Urinary bladder (tissue), 4 donors: ENCODE data around the gene RNASEH1. TPM values are rescaled to one million over a fixed set of nuclear protein-coding genes. Genes with fewer than 3 reads are reported as not detected.

Experiments used
- DNase-seq: peaks from one replicate; pipeline ENCODE4 v3.0.0-alpha.2; 2015; ENCODE audit errors: extremely low spot score
- H3K27ac ChIP-seq: one replicate; pipeline ENCODE4 v1.5.1; 2013; ENCODE audit warnings: low read depth, mild to moderate bottlenecking, moderate library complexity
- H3K36me3 ChIP-seq: one replicate; pipeline ENCODE4 v1.6.1; 2013; ENCODE audit warnings: mild to moderate bottlenecking, moderate library complexity; ENCODE audit not compliant: insufficient read depth
- H3K4me1 ChIP-seq: one replicate; pipeline ENCODE4 v1.6.1; 2013; ENCODE audit warnings: mild to moderate bottlenecking, moderate library complexity; ENCODE audit not compliant: insufficient read depth
- H3K4me3 ChIP-seq: one replicate; pipeline ENCODE4 v1.5.1; 2013; ENCODE audit warnings: low read depth, low read length
- WGBS: extraction: QIAGEN DNeasy Blood & Tissue Kit; methylation state at CpG from one replicate; pipeline ENCODE4 v1.1.7; 2013; 5-methylcytosine and 5-hydroxymethylcytosine counted together
- polyA plus RNA-seq: library from polyadenylated mRNA; stranded (reverse); fragments of 200-250 nt; gene quantifications from one replicate; pipeline ENCODE4 v1.2.3, GENCODE V29; 2013
- total RNA-seq: library from RNA; depleted of rRNA; stranded (reverse); fragments of >200 nt; gene quantifications from one replicate; pipeline ENCODE4 v1.2.3, GENCODE V29; 2014
- donor health status: healthy with polysubstance abuse.
- donor health status: healthy.

The RNASEH1 gene, protein sequence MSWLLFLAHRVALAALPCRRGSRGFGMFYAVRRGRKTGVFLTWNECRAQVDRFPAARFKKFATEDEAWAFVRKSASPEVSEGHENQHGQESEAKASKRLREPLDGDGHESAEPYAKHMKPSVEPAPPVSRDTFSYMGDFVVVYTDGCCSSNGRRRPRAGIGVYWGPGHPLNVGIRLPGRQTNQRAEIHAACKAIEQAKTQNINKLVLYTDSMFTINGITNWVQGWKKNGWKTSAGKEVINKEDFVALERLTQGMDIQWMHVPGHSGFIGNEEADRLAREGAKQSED
- total RNA-seq (18.1 TPM), polyA plus RNA-seq (22.2 TPM)

DNA sequence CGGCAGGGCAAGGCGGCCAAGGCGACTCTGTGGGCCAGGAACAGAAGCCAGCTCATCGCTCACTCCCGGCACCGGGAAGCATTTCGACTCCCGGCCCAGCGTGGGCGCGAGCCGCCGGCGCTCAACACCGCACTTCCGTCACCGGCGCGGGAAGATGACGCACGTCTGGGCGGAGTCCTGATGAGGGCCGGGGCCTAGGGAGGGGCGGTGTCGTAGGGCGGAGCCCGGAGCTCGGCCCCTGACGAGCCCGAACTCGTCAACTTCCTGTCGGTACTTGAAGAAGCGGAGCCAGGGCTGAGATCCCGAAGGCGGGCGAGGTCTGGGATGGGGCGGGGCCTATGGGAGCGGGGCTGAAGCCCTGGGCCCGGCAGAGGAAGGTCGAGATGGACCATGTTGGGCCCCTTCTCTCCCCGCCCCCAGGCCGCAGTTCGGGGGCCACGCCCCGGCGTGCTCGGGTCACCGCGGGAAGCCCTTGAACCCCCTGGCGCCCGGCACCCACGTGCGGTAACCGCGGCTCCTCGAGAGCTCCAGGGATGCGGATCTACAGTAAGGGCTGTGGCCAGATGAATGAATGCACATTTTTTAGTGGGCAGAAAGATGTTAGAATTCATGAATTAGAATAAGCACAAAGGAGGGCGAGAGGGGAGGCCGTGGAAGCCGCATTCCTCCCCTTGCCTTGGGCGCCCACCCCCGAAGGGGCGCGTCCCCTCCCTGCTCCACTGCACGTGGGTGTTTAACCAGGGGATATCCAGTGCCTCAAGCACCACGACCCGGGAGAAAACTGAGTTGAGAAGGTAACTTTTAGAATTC is at the start of gene RNASEH1:
Gene RNASEH1 (minus strand): TSS at position 129 of the 810 bp plus-strand sequence. CDS start 73 bp downstream, at position 56.
- no peaks in the 10 kb centered on the region for H3K36me3 ChIP-seq
- WGBS = under 1% methylated on average over 67 of the region's 67 CpGs
- peak; percentile 94 for DNase-seq
- peak within 1 kb of the TSS; percentile 90 for H3K27ac ChIP-seq
- H3K4me1 ChIP-seq = no peaks in the 10 kb centered on the region
- H3K4me3 ChIP-seq = peak within 1 kb of the TSS; percentile 93

DNA sequence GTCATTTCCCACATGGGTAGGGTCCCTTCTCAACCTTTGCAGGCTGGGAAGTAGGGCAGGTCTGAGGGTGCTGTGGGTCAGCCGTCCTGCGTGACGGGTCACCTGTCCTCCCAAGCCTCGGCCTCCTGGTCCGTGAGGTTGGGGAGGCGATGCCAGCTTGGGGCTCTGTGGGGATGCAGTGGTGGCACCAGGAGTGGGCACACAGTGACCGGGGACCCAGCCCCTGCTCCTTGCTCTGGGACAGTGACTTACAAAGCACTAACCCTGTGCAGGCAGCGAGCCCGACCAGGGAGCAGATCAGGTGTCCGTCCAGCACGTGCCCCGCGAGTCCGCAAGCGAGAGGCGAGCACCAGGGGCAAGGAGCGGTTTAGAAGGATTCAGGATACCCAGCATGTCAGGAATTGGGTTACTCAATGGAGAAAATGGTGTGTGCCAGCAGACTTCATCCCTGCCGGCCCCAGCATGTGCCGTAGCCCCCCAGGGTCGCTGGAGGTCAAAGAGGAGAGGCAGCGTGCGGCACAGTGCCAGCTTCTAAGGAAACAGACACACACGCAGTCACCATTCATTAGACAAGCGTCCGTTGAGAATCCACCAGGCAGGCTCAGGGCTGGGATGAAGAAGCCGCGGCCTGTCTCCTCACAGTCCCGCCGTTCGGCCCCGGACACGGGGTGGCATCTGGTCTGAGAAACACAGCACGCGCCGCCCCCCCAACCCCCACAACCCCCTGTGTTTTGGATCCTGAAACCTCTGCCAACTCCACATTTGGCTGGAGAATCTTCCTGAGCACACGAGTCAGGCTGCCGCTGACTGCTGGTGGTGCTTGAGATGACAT is 48.5 kb upstream of the RNASEH1 start:
- 66% methylated on average over 37 of the region's 37 CpGs for WGBS
- Histone ChIP-seq H3K27ac (no peak overlapping the region), H3K4me1 (no peaks in the 10 kb centered on the region), H3K36me3 (no peaks in the 10 kb centered on the region), H3K4me3 (no peak overlapping the region)
- DNase-seq = no peak

DNA sequence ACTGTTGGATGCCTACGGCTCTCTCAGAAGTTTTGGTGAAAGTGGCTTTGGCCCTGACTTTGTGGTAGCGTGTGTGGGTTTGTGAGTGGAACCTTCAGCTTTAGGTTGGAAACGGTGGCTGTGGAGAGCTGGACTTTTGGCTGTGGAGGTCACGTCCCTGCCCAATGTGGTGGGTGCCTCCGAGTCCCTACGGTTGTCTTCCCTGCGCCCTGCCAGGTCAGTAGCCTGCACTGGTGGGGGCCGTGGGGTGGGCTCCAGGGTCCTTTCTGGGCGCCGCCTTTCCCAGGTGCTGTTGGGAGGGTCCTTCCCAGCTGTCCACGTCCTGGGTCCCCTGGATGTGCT is 47.9 kb upstream of the RNASEH1 start:
- H3K4me1 ChIP-seq = no peaks in the 10 kb centered on the region
- H3K36me3 ChIP-seq = no peaks in the 10 kb centered on the region
- DNase-seq = no peak
- no peak overlapping the region for H3K27ac ChIP-seq
- H3K4me3 ChIP-seq = no peak overlapping the region
- WGBS = 90% methylated on average over 11 of the region's 11 CpGs

DNA sequence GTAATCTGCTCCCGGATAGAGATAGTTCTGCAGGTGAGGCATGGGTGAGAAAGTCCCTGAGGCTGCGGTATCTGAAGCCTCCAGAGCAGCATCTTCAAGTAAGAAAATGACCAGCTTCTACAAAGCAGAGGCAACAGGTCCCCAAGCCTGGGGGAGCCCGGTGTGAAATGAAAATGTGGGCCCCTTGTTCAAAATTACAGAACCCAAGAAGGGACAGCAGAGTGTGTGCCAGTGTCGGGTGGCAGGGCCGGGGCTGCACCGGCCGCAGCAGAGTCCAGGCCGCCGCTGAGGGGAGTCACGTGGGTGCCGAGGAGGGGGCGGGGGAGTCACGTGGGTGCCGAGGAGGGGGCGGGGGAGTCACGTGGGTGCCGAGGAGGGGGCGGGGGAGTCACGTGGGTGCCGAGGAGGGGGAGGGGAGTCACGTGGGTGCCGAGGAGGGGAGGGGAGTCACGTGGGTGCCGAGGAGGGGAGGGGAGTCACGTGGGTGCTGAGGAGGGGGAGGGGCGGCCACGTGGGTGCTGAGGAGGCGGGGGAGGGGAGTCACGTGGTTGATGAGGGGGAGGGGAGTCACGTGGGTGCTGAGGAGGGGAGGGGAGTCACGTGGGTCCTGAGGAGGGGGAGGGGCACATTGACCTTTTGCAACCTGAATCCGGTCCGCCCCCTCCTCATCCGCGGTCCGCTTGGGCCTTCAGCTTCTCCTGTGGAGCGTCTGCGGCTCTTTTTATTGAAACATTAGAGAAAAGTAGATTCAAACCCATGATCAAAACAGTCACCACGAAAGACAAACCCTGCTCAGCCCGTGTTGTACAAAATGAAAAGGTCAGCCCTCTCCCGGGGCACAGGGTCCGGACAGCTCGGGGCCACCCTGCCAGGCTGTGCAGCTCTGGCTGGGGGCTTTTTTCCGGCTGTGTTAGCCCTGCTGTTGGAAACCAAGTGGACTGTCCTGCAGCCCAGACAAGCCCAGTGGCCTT is 47.1 kb upstream of the RNASEH1 start:
- Histone ChIP-seq H3K4me1 (no peaks in the 10 kb centered on the region), H3K27ac (no peak overlapping the region), H3K4me3 (no peak overlapping the region), H3K36me3 (no peaks in the 10 kb centered on the region)
- 29% methylated on average over 43 of the region's 44 CpGs for WGBS
- no peak for DNase-seq

DNA sequence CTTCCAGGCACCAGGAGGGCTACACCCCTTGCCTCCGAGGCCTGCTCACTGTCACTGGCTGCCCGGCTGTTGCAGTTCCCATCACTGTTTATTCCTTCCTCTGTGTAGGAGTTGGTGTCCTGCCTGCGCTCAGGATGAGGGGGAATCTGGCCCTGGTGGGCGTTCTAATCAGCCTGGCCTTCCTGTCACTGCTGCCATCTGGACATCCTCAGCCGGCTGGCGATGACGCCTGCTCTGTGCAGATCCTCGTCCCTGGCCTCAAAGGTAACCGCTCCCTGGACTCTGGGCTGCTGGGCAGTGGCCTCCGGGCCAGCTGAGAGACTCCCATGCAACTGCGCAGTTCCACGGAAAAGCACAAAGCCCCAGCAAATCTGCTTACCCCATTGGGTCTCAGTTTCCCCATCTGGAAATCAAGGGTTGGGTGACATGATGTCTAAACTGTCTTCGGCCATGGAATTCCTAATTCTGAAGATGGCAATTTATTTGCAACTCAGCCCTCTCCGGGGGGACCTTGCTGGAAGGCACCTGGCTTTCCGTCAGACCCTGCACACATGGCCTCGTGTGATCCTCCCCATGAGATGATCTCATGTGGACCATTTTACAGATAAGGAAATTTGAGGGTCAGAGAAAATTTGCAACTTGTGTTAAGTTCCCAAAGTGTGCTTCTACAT is 46.2 kb upstream of the RNASEH1 start:
- Histone ChIP-seq H3K4me1 (no peaks in the 10 kb centered on the region), H3K4me3 (no peak overlapping the region), H3K36me3 (no peaks in the 10 kb centered on the region), H3K27ac (no peak overlapping the region)
- WGBS = 69% methylated on average over 16 of the region's 16 CpGs
- DNase-seq = no peak

DNA sequence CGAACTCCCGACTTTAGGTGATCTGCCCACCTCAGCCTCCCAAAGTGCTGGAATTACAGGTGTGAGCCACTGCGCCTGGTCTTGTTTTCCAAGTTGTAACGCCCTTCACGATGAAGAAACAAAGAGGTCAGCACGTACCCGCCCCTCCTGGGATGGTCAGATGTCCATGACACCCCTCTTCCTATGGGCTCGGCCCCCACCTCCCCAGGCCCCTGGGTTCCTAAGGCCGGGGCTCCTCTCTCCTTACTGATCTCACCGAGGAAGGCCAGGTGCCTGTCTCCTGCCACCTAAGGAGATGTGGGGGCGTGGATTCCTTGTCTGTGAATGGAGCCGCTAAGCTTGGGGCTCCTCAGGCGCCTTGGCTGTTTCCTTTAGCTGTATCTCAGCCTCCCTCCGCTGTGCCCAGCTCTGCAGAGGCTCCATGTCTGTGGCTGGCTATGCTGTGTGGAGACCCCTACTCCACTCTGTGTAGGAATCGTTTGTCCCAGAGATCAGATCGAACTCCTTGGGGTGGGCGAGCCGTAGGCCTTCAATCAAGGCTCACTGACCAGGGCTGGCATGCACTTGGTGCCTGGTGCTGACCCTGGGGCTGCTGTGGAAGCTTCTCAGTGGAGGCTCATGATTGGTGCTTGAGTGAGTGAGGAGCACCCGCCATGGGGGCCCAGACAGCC is 45.5 kb upstream of the RNASEH1 start:
- H3K27ac ChIP-seq = no peak overlapping the region
- 84% methylated on average over 19 of the region's 19 CpGs for WGBS
- no peak for DNase-seq
- H3K36me3 ChIP-seq = no peaks in the 10 kb centered on the region
- no peak overlapping the region for H3K4me3 ChIP-seq
- H3K4me1 ChIP-seq = no peaks in the 10 kb centered on the region

DNA sequence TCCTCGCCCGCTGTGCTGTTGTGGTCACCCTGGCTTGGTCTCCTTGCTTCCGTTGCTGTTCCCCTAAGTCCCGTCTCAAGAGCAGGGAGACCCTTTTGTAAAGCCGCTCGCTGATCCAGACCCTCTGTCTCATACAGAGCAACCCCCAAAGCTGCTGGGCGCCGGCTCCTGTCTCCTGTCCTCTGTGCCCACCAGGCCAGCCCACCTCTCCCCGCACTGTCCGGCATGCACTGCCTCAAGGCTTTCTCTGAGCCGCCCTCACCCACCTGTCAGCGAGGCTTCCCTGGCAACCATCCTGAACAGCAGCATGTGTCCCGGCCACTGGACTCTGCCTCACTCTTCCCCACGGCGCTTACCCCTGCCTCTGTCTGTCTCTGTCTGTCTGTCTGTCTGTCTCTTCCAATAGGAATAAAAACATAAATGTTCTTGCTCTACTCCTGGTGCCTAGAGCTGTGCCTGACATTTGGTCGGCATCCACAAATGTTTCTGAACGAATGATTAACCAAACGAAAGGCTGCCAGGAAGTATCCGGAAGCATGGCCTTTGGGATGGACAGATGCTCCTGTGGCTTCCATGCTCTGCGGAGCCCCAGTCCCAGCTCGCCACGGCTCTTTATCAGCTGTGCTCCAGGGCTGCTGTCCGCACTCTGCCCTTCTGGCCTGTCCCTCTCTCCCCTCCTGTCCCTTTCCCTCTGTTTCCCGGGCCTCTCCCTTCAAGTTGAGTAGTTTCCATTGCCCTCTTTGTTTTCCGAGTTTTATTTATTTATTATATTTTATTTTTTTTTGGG is 44.6 kb upstream of the RNASEH1 start:
- no peak for DNase-seq
- no peaks in the 10 kb centered on the region for H3K36me3 ChIP-seq
- 89% methylated on average over 25 of the region's 25 CpGs for WGBS

DNA sequence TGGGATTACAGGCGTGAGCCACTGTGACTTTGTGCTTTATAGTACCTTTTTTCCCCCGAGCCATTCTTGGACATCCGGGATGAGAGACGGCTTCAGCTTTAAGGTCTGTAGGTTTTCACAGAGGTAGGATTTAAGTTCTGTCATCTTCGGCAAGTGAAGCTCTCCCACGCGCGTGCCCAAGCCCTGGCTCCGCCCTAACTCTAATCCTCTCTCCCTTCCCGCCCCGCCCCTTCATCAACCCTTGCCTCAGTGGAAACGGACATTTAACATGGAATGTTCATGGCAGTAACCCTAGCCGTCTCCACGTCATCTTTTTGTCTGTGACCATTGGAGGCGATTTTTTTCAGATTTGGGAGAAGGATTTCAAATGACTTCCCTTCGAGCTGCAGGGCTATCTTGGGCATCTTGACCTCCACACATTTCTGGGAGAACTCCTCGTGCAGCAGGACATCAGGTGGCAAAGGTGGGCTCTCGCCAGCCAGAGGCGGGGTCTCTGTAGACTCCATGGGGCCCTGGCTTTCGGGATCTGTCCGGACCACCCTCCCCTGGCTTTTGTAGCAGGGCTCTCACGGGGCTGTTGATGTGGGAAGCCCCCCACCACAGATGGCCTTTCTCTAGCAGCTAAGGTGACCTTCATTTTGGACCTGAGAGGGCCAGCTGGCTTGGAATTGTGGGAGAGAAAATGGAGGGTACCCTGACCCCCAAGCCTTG is 43.6 kb upstream of the RNASEH1 start:
- Histone ChIP-seq H3K36me3 (no peaks in the 10 kb centered on the region), H3K4me3 (no peak overlapping the region), H3K27ac (no peak overlapping the region), H3K4me1 (no peaks in the 10 kb centered on the region)
- WGBS = 72% methylated on average over 22 of the region's 22 CpGs
- no peak for DNase-seq

More for the DNA sequence above, 44.6 kb upstream of the RNASEH1 start:
- Histone ChIP-seq H3K27ac (no peak overlapping the region), H3K4me3 (no peak overlapping the region), H3K4me1 (no peaks in the 10 kb centered on the region)

DNA sequence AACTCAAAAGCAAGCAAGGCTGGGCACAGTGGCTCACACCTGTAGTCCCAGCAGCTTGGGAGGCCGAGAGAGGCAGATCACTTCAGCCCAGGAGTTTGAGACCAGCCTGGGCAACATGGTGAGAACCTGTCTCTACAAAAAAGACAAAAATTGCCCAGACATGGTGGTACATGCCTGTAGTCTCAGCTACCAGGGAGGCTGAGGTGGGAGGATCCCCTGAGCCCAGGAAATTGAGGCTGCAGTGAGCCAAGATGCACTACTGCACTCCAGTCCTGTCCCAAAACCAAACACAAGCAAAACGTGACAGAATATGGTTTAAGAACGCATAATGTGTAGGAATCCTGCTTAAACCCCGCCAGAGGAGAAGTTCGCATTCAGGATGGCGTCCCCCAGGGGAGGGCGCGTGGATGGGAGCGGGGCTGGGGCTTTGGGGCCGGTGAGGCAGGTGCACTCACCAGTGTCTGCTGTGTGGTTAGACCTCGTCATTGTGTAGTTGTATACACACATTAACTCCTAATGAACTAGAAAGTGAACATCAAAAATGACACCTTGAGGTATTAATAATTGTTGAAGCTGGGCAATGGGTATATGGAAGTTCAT is 42.2 kb upstream of the RNASEH1 start:
- DNase-seq = no peak

DNA sequence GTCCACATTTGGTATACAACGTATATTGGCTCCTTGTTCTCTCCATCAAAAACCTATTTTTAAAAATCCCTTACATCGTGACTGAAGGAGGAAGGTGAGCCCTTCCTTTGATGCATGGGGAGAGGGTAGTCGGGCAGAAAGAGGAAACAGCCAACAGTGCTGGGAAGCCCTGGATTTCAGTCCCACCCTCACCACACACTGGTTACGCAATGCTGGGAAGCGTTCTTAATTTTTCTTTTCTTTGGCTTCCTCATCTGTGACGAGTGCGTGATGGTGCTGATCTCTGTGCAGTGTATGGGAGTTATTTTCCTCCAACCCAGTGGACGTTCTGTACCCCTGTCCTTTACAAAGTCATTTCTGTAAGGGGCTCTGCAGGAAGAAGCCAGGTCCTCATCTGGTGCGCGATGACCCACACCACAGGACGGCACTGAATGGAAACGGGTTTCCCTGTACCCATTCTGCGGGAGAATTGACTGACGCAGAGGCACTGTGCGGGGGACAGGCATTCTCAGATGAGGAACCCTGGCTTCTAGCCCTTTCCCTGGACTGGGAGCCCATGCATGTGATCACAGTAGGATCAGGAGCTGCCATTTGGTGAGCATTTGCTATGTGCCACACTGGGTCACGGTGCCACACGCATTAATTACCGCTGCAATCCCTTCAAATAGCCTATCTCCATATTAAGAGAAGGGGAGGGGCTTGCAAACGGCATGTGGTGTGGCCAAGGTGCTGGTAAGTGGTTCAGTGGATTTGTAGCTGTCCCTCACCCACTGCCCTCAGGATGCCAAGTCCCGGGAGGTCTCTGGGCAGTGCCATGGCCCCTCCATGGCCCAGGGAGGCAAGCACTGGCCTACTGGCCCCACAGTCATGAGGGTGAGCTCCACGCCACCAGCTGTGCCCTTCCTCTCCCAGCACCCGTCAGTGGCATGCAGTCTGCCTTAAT is 41.0 kb upstream of the RNASEH1 start:
- no peak for DNase-seq
- WGBS = 88% methylated on average over 22 of the region's 22 CpGs
- Histone ChIP-seq H3K4me3 (no peak overlapping the region), H3K27ac (no peak overlapping the region), H3K36me3 (no peaks in the 10 kb centered on the region), H3K4me1 (no peaks in the 10 kb centered on the region)

More for the DNA sequence above, 42.2 kb upstream of the RNASEH1 start:
- no peak overlapping the region for H3K4me3 ChIP-seq
- no peak overlapping the region for H3K27ac ChIP-seq
- no peaks in the 10 kb centered on the region for H3K36me3 ChIP-seq
- WGBS = 85% methylated on average over 11 of the region's 11 CpGs
- H3K4me1 ChIP-seq = no peaks in the 10 kb centered on the region
